Measurements from ENCODE around the gene NUDT14. TPM values are rescaled to one million over a fixed set of nuclear protein-coding genes. Genes with fewer than 3 reads are reported as not detected.

NUDT14 gene
- polyA plus RNA-seq, 3 donors: 23.7 to 29.2 (median 26.2) TPM

DNA sequence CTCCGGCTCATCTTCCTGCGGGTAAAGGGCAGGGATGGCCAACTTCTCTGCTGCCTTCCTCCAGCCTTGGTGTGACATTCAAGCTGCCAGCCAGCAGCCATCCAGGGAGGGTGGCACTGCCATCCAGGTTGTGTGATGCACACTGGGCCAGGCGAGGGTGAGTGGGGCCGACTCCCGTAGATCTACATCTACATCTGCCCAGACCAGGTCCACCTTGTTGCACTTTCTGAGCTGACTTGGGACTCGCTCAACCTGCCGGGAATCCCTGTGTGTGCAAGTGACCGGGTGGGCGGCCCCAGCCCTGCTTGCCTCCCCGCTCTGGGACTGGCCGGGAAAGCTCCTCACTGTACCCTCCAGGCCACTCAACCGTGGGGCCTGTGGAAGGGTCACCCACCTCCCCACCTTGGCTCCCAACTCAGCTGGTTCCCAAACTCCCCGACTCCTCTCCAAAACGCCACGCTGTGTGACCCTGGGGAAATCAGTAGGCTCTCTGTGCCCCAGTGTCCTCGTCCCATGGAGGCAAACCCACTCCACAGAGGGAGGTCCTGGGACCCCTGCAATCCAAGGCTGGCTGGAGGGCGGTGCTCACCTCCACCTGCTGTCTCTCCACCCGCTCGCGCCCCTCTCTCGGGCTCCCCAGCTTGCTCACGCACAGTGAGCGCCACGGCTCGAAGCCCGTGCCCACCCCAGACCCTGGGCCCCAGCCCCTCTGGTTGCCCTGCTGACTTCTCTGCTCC is 27.2 kb downstream of the NUDT14 start:
- 76 to 89% (median 83%) methylated on average over 26 of the region's 26 CpGs for WGBS, 3 donors
- no peak overlapping the region for H3K27ac ChIP-seq (ENCODE audit: low read depth, low read length)

DNA sequence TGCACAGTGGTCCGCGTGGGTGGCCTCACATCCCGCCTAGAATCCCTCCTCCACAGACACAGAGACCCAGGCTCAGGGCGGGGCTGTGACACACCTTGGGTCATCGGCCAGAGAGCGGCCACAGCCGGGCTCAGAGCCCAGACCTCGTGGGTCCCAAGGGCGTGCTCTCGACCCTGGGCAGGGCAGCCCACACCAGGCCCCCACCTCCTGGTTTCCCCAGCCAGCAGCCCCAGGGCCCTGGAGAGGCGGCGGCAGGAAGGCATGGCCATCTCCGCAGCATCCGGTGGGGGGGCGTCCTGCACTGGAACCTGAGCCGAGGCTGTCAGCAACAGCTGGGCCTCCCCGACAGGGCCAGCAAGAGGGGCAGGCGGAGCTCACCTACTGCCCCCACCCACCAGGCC is 27.8 kb downstream of the NUDT14 start:
- WGBS, 3 donors: 41 to 71% (median 43%) methylated on average over 17 to 18 of the region's 18 CpGs
- no peak overlapping the region for H3K27ac ChIP-seq (ENCODE audit: low read depth, low read length)

DNA sequence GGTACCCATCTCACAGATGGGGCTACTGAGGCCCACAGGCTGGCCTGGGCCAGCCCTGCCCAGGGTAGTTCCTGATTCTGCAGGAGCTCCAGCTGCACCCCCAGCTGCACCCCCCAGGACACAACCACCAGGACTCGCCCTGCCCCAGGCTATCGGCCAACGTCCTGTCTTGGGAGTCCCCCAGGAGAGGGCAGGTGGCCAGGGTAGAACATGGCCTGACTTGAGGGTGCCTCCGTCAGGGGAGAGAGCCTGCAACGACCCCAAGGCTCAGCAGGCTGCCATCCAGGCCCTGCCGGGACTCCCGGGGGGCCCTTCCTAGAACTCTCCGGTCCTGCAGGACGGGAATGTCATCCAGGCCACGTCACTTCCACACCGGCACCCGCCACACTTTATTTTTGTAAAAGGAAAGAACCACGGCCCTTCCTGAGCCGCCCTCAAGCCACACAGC is 28.3 kb downstream of the NUDT14 start:
- no peak overlapping the region for H3K27ac ChIP-seq (ENCODE audit: low read depth, low read length)

DNA sequence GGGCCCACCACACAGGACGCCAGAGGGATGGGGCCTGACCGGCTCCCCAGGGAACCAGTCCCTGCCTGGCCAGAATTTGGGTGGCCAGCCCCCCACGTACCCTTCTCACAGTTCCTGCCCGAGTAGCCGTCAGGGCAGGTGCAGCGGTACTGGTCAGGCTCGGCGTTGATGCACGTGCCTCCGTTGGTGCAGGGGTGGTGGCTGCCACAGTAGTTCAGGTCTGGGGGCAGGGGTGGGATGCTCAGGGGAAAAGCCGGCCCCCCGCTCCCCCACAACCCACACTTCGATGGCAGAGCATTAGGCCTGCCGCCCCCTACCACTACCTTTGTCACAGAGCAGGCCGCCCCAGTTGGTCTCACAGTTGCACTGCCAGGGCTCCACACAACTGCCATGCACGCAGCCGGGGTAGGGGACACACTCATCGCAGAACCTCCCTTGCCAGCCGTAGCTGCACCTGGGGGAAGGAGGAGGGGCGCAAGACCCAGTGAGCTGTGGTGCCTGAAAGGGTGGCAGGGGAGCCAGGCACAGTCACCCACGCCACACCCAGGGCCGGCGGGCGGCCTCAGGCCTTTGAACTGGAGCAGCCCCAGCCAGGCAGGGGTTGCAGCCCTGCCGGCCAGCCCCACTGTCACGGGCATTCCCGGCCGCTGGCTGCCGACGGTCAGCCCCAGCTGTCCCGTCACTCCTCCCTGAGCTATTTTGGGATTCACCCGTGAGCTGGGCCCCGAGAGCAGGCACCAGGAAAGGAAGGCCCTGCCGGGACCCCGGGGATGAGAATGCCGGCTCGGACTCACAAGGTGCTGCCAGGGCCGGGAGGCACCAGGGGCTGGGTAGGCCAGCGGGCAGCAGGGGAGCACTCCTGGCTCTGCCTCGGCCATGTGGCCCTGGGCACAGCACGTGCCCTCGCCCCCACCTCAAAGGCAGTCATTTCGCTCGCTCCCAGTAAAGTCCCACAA is 29.0 kb downstream of the NUDT14 start:
- WGBS, 3 donors: 81 to 90% (median 81%) methylated on average over 42 to 44 of the region's 44 CpGs
- no peak overlapping the region for H3K27ac ChIP-seq (ENCODE audit: low read depth, low read length)

More for the DNA sequence above, 28.3 kb downstream of the NUDT14 start:
- 43 to 89% (median 47%) methylated on average over 14 of the region's 14 CpGs for WGBS, 3 donors

DNA sequence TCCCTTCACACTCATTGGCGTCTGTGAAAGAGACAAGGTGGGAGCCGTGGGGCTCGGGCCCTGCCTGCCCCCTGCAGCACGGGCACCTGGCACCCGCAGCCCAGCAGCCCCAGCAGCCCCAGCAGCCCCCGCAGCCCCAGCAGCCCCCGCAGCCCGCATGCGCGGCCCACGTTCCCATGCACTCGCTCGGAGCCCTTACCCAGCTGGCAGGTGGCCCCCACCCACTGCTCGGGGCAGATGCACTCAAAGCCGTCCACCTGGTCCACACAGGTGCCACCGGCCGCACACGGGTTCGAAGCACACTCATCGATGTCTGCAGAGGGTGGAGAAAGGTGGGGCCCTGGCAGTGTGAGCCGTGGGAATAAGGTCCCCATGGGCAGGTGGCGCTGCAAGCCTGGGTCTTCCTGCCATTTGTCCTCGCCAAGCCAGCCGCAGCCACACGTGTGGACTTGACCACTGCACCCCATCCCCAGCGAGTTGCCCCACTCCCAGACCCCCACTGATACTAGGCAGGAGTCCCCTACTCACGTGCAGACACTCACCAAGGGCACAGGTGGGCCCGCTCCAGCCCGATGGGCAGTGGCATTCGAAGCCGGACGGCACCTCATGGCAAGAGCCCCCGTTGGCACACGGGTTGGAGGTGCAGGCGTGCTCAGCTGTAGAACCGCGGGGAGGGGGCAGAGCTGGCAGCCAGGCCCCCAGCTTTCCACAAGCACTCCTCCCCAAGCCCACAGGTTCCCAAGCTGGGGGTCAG is 29.9 kb downstream of the NUDT14 start:
- 87 to 89% (median 88%) methylated on average over 35 to 37 of the region's 37 CpGs for WGBS, 3 donors
- H3K27ac ChIP-seq (ENCODE audit: low read depth, low read length): no peak overlapping the region

DNA sequence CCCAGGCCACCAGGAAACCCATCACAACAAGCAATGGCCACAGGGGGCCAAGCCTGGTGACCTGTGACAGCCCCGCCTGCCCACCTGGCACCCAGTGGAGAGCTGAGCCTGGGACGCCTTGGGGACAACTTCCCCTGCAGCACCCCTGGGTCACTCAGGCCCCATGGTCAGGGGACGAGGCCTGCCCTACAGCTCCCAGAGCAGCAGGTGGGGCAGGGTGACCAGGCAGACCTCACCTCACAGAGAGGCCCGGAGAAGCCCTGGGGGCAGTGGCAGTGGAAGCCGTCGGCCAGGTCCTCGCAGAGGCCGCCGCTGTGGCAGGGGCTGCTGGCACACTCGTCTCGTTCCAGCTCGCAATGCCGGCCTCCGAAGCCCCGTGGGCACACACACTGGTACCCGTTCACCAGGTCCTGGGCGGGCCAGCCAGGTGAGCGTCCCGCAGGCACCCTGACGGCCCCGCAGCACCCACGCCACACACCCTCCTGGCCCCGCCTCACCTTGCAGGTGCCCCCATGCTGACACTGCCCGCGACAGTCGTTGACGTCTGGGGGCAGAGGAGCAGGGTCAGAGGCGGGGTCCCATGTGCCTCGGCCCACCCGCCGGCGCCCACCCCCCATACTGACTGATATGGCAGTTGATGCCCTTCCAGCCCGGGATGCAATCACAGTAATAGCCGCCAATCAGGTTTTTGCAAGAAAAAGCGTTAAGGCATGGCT is 30.6 kb downstream of the NUDT14 start:
- no peak overlapping the region for H3K27ac ChIP-seq (ENCODE audit: low read depth, low read length)
- 86 to 90% (median 89%) methylated on average over 33 to 35 of the region's 35 CpGs for WGBS, 3 donors

DNA sequence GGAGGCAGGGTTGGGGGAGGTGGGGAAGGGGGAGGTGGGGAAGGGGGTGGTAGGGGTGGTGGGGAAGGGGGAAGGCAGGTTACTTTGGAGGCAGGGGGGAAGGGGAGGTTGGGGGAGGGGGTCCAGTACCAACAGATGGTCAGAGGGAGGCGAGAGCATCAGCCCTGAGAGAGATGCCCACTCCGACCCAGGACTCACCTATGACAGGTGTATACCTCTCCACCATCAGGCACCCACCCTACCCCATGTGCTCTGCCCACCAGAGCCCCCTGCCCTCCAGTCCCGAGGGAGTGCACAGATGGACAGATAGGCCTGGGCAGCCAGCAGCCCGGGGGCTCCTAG is 31.1 kb downstream of the NUDT14 start:
- H3K27ac ChIP-seq (ENCODE audit: low read depth, low read length): no peak overlapping the region
- 86 to 90% (median 90%) methylated on average over 4 of the region's 4 CpGs for WGBS, 3 donors

DNA sequence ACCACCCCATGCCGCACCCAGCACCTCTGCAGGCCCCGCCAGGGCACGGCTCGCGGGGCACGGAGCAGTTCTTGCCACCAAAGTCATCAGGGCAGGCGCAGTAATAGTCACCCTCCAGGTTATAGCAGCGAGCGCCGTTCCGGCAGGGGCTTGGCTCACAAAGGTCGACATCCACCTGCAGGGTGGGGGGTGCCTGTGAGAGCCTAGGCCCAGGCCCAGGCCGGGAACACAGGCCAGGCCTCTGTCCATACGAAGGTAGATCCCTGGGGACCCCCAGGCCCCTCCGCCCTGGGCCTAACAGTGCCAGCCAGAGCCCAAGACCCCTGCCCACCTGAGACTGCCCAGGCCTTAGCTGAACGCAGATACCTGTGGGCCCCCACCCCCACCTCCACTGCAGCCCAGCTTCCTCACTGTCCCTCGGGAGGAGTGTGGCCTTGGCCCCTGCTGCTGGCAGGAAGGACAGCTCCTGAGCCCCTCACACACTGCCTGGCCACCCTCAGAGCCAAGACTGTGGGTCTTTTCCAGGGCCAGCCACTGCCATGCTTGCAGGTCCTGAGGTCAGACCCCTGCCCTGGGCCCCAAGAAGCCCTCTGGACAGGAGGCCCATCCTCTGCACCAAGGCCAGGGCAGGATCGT is 31.8 kb downstream of the NUDT14 start:
- WGBS, 3 donors: 82 to 92% (median 91%) methylated on average over 18 of the region's 18 CpGs
- H3K27ac ChIP-seq (ENCODE audit: low read depth, low read length): no peak overlapping the region

DNA sequence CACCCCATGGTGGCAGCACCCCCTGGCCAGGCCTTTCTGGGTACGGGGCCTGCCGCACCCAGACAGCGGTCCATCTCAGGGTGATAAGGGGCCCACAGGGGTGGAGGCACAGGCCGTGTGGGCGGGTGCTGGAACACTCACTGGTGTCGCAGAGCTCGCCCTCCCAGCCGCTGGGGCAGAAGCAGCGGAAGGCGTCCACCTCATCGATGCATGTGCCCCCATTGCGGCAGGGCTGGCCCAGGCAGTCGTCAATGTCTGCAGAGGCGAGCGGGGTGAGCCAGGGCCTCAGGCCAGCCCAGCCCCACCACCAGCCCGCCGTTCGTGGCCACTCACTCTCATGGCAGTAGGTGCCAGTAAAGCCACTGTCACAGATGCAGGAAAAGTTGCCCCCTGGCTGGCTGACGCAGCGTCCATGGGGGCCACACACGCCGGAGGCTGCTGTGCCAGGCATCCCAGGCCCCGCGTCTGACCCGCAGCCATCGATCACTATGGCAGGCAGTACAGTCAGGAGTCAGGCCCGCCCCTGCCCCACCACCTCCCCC is 32.4 kb downstream of the NUDT14 start:
- 93 to 94% (median 94%) methylated on average over 24 to 27 of the region's 27 CpGs for WGBS, 3 donors
- H3K27ac ChIP-seq (ENCODE audit: low read depth, low read length): no peak overlapping the region

DNA sequence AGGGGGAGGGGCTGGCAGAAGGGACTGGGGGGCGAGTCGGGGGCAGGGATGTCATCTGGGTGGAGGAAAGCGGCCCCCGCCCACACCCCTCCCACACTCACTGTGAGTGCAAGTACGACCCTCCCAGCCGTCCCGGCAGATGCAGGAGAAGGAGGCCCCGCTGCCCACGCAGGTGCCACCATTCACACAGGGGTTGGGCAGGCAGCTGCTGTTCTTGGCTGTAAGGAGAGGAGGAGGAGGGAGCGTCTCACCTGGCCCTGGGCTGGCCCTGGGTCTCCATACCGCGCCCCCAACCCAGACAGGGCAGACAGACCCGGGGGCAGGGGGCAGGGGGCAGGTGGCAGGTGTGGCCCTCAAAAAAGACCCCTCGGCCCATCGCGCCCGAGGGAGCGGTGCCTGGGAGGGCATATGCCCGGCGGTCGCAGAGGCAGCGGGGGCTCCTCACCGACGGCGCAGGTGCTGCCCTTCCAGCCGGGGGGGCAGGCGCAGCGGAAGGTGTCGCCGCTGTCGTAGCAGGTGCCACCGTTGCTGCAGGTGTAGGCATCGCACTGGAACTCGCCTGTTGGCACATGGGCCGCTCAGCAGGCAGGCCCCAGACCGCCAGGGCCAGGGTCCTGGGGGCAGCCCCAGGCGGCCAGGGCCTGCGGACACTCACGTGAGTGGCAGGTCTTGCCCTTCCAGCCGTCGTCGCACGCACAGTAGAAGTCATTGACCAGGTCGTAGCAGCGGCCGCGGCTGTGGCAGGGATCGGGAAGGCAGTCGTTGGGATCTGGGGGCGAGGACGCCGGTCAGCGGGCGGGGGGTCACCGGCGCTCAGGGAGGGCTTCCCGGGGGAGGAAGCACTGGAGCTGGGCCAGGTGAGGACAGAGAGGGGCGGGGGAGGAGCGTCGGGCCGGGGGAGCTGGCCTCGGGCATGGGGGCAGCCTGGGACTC is 33.2 kb downstream of the NUDT14 start:
- 90 to 91% (median 91%) methylated on average over 42 to 62 of the region's 62 CpGs for WGBS, 3 donors
- H3K27ac ChIP-seq (ENCODE audit: low read depth, low read length): no peak overlapping the region

DNA sequence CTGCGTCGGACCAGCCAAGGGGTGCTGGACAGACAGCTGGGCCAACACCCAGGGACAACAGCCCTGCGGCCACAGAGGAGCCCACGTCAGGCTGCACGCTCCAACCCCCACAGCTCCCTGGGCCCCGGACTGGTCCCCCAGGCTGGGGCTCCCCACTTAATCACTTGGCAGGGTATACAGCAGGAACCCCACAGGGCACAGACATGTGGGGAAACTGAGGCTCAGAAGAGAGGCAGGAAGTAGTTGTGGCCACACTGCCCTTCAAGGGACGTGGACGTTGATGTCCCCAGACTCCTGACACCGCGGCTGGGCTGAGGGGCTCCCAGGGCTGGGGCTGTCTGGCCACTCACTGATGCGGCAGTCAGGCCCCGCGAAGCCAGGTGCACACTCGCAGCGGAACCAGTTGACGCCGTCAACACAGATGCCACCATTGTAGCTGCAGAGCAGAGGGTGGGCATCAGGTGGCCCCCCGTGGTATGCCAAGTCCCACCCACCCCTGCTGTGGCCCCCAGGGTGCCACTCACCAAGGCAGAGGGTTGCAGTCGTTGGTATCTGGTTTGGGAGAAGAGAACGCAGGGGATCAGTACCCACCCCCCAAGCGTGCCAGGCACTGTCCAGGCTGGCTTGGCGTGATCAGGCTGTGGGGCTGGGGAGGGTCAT is 34.0 kb downstream of the NUDT14 start:
- 87 to 90% (median 89%) methylated on average over 21 to 22 of the region's 22 CpGs for WGBS, 3 donors
- H3K27ac ChIP-seq (ENCODE audit: low read depth, low read length): no peak overlapping the region

DNA sequence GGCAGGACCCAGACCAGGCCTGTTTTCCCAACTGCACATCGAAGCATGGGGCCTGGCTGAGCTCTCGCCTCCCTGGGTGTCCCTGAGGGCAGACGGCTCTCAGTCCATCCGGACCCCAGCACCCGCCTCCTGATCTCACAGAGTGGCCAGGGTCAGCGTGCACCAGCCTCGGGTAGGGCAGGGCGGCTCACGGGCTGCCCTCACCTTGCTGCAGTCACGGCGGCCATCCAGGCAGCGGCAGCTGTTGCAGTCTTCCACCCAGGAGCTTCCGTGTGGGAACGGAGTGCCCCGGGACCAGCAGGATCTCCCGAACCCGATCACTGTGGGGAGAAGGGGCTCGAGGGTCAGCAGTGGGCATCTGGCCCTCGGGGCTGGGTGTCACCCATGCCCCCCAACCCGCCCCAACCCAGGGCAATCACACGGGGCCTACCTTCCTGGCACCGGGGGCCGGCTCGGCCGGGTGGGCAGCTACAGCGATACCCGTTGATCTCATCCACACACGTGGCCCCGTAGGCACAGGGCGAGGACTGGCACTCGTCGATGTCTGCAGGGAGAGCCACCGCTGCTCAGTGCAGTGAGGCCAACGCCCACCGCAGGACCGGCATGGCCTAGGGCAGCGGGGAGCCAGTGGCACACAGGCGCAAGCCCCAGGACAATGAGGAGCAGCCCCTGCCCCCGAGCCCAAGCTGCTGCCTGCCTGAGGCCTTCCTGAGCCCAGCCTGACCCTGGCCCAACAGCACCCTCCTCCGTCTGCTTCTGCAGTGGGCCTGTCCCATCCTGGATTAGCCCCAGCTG is 34.7 kb downstream of the NUDT14 start:
- H3K27ac ChIP-seq (ENCODE audit: low read depth, low read length): no peak overlapping the region
- WGBS, 3 donors: 89 to 94% (median 92%) methylated on average over 38 to 40 of the region's 40 CpGs

DNA sequence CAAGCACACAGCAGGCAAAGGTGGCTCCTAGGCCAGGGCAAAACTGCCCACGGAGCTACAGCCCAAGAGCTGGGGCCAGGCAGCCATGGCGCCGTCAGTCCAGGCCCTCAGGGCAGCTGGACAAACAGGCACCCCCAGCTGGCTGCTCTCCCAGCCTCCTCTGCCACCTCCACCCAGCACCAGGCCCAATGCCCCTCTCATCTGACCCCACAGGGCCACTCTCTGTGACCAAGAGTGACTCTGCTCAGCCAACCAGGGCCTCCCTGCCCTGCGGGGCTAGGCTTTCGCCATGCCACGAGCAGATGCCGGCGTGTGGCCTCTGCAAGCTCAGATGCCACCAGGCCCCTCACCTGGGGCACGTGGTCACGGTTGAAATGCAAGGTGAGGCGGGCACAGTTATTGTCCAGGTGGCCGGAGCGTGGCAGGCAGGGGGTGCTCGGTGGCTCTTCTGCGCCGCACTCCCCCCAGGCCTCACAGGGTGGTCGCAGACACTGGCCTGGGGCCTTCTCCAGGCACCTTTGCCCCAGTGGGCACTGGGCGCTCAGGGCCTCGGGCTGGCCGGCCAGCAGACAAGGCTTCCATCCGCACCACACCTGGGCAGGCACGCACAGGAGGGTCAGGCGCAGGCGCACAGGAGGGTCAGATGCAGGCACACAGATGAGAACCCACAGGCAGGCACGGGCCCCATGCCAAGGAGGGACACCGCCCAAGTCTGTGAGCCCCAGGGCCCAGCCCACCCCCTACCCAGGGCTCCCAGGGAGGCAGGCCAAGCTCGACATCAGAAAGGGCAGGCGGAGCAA is 35.5 kb downstream of the NUDT14 start:
- no peak overlapping the region for H3K27ac ChIP-seq (ENCODE audit: low read depth, low read length)
- WGBS, 3 donors: 89 to 93% (median 93%) methylated on average over 22 to 28 of the region's 28 CpGs

DNA sequence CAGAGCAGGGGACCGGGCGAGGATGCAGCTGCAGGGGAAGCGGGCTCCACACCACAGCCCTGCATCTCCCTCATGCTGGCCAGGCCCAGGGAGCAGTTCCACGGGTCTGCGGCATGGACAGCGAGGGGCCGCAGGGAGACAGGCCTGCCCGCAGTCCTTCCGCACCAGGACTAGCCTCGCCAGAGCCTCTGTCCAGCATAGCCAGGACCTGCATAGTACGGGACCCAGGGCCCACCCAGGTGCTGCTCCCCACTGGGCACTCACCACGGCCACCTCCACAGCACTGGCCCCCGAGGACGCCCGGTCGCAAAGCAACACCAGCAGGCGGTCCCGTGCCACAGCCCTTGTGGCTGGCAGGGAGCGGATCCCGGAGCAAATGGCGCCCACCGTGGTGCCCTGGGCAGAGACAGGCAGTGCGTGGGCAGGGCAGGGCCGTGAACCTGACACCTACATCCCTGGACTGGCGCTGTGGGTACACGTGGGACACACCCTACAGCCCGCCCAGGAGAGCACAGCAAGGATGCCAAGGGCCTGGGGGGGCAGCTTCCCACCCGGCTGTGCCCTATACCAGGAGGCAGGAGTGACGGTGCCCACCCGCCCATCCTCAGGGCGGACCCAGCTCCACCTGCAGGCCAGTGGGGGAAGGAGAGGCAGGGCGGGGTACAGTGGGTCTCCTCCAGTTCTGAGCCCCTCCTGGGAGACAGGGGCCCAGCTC is 36.3 kb downstream of the NUDT14 start:
- H3K27ac ChIP-seq (ENCODE audit: low read depth, low read length): no peak overlapping the region
- WGBS, 3 donors: 92 to 94% (median 93%) methylated on average over 29 to 32 of the region's 32 CpGs
